ENCODE measurements around the gene ATXN1.

The ATXN1 gene

GRCh38 chr6:16450821-16451220 lies 310.4 kb downstream of the ATXN1 start:
- peak; percentile 40 for ATAC-seq
- TF ChIP-seq ZFP3 (CRISPR knock-in tag; IDR thresholded peaks at IDR 0.05) (no peak), GLIS3 (CRISPR knock-in tag; IDR thresholded peaks at IDR 0.05) (no peak), PATZ1 (CRISPR knock-in tag; IDR thresholded peaks at IDR 0.05; ENCODE audit: borderline replicate concordance) (no peak), ARNTL (CRISPR knock-in tag; IDR thresholded peaks at IDR 0.05; ENCODE audit: borderline replicate concordance, low read depth) (no peak), ESRRG (CRISPR knock-in tag; IDR thresholded peaks at IDR 0.05) (no peak), ISL1 (CRISPR knock-in tag; IDR thresholded peaks at IDR 0.05) (no peak), CSDC2 (CRISPR knock-in tag; IDR thresholded peaks at IDR 0.05) (no peak), TOX (CRISPR knock-in tag; IDR thresholded peaks at IDR 0.05; ENCODE audit: borderline replicate concordance) (no peak), ZNF8 (CRISPR knock-in tag; IDR thresholded peaks at IDR 0.05) (no peak), TSHZ2 (CRISPR knock-in tag; IDR thresholded peaks at IDR 0.05) (no peak), OSR1 (CRISPR knock-in tag; IDR thresholded peaks at IDR 0.05) (no peak), ZNF565 (CRISPR knock-in tag; conservative IDR thresholded peaks at IDR 0.05; ENCODE audit: low read depth) (no peak), TCF4 (CRISPR knock-in tag; IDR thresholded peaks at IDR 0.05; ENCODE audit: borderline replicate concordance) (no peak), CREB5 (CRISPR knock-in tag; IDR thresholded peaks at IDR 0.05; ENCODE audit: low read depth) (no peak), BACH2 (CRISPR knock-in tag; IDR thresholded peaks at IDR 0.05; ENCODE audit: borderline replicate concordance) (no peak), ZNF70 (CRISPR knock-in tag; IDR thresholded peaks at IDR 0.05) (no peak), PPARA (CRISPR knock-in tag; IDR thresholded peaks at IDR 0.05; ENCODE audit: borderline replicate concordance) (no peak)
- TF ChIP-seq, protein P1, sequence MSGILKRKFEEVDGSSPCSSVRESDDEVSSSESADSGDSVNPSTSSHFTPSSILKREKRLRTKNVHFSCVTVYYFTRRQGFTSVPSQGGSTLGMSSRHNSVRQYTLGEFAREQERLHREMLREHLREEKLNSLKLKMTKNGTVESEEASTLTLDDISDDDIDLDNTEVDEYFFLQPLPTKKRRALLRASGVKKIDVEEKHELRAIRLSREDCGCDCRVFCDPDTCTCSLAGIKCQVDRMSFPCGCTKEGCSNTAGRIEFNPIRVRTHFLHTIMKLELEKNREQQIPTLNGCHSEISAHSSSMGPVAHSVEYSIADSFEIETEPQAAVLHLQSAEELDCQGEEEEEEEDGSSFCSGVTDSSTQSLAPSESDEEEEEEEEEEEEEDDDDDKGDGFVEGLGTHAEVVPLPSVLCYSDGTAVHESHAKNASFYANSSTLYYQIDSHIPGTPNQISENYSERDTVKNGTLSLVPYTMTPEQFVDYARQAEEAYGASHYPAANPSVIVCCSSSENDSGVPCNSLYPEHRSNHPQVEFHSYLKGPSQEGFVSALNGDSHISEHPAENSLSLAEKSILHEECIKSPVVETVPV (CRISPR knock-in tag; IDR thresholded peaks at IDR 0.05): no peak
- TF ChIP-seq, protein P2, sequence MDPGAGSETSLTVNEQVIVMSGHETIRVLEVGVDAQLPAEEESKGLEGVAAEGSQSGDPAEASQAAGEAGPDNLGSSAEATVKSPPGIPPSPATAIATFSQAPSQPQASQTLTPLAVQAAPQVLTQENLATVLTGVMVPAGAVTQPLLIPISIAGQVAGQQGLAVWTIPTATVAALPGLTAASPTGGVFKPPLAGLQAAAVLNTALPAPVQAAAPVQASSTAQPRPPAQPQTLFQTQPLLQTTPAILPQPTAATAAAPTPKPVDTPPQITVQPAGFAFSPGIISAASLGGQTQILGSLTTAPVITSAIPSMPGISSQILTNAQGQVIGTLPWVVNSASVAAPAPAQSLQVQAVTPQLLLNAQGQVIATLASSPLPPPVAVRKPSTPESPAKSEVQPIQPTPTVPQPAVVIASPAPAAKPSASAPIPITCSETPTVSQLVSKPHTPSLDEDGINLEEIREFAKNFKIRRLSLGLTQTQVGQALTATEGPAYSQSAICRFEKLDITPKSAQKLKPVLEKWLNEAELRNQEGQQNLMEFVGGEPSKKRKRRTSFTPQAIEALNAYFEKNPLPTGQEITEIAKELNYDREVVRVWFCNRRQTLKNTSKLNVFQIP (CRISPR knock-in tag; IDR thresholded peaks at IDR 0.05; ENCODE audit: borderline replicate concordance, low read depth): no peak

DNA sequence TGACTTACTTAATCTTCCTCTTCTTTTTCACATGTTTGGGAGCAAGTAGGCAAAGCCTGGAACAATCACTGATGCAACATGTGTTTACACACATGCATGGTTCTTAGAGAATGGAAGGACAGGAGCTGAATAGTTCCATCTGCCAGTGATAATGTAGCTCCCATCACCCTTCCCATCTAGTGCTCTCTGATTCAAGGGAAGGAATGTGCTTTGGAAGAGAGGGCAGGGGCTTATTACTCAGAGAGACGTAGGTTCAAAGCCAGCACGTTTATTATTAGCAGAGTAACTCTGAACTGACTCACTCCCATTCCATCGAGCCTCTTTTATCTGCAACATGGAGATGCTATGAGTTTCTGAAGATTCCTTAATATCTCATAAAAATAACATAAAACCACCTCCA lies 311.0 kb downstream of the ATXN1 start:
- ATAC-seq: peak; percentile 94
- TF ChIP-seq ESRRG (CRISPR knock-in tag; IDR thresholded peaks at IDR 0.05): no peak
- no peak for TF ChIP-seq ZNF565 (CRISPR knock-in tag; conservative IDR thresholded peaks at IDR 0.05; ENCODE audit: low read depth)
- TF ChIP-seq RARB (CRISPR knock-in tag; IDR thresholded peaks at IDR 0.05): no peak

GRCh38 chr6:16446273-16446672 lies 315.0 kb downstream of the ATXN1 start:
- TF ChIP-seq TOX (CRISPR knock-in tag; IDR thresholded peaks at IDR 0.05; ENCODE audit: borderline replicate concordance) (no peak), GLIS3 (CRISPR knock-in tag; IDR thresholded peaks at IDR 0.05) (no peak), CREB5 (CRISPR knock-in tag; IDR thresholded peaks at IDR 0.05; ENCODE audit: low read depth) (no peak), TSHZ2 (CRISPR knock-in tag; IDR thresholded peaks at IDR 0.05) (no peak), TCF4 (CRISPR knock-in tag; IDR thresholded peaks at IDR 0.05; ENCODE audit: borderline replicate concordance) (no peak), ZFP30 (CRISPR knock-in tag; IDR thresholded peaks at IDR 0.05) (no peak), SNAI2 (CRISPR knock-in tag; IDR thresholded peaks at IDR 0.05) (no peak), RARB (CRISPR knock-in tag; IDR thresholded peaks at IDR 0.05) (no peak), CSDC2 (CRISPR knock-in tag; IDR thresholded peaks at IDR 0.05) (no peak), ZNF8 (CRISPR knock-in tag; IDR thresholded peaks at IDR 0.05) (no peak), ZNF70 (CRISPR knock-in tag; IDR thresholded peaks at IDR 0.05) (no peak), BACH2 (CRISPR knock-in tag; IDR thresholded peaks at IDR 0.05; ENCODE audit: borderline replicate concordance) (no peak), OSR1 (CRISPR knock-in tag; IDR thresholded peaks at IDR 0.05) (no peak)
- ATAC-seq: no peak
